NCI-H774 (cell line): ENCODE results near the gene PPP2R5B.
"Not testable (repeated sequence)": the region's sequence is repeated elsewhere in the genome, so short reads cannot be mapped to it uniquely, and the experiment has no call there.

ENCODE experiments used
- DNase-seq: peaks from one replicate; lab custom pipeline; 2025; lab: John Stamatoyannopoulos, UW

Gene PPP2R5B

DNA sequence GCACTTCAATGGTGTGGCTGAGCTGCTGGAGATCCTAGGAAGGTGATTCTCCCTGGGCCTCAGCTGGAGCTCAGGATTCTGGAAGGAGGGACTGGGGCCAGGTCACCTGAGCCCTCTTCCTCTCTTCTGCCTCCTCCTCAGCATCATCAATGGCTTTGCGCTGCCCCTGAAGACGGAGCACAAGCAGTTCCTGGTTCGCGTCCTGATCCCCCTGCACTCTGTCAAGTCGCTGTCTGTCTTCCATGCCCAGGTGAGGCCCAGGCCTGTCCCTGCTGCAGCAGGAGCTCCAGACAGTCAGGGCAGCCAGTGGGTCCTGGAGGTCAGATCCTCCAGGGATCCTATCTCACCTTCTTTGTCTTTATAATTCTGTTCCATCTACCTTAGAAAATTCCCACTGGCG, 5.9 kb downstream of the PPP2R5B start:
- DNase-seq, result no peak

DNA sequence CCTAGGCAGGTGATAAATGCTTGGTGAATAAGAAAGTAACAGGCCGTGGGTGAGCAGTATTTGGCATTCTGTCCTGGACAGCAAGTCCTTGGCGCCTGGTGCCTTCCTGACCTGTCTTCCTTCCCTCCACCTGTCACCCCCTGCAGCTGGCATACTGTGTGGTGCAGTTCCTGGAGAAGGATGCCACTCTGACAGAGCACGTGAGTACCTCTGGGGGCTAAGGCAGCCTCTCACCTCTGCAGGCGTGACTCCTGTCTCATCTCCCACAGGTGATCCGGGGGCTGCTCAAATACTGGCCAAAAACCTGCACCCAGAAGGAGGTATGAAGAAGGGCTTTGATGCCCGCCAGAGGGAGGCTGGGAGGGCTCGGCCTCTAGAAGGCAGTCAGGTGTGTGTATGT, 6.8 kb downstream of the PPP2R5B start:
- DNase-seq, result no peak

DNA sequence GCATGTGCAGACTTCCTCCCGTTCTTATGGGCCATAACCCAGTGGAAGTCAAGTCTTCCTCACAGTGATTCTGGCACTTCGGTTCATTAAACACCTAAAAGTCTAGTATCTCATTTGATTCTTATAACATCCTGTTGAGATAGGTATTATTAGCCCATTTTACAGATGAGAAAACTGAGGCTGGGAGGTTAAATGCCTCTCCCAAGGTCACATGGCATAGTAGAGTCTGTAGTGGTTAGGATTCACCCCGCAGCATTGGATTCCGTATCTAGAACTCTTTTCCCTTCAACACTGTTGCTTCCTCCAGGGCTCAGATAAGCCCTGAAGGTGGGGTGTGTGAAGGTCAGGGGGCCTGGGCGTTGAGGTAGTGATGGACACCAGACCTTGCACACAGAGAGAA, 7.8 kb downstream of the PPP2R5B start:
- DNase-seq, result no peak

DNA sequence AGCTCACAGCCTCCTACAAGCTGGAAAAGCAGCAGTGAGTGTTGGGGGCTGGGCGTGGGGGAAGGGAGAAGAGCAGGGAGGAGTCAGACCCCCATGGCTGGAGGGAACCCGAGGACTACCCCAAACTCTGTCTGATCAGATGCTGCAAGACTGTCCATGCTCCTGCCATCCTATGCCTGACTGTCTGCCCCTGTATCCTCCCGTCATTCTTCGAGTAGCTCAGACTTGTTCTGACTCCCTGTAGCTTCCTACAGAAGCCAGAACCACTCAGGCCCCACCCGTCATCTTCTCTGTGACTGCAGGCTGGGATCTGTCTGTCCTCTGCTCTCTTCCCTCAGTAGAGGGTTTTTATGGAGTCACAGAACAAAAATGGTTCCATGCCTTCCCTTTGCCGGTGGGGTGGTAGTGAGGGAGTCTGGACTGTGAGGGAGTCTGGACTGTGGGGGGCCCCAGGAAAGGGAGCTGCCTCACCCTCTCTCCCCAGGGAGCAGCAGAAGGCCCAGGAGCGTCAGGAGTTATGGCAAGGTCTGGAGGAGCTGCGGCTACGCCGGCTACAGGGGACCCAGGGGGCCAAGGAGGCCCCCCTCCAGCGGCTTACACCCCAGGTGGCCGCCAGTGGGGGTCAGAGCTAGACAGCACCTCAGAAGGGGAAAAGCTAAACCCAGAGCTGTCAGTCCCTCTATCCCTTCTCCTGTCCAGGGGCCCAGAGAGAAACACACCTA, 8.9 kb downstream of the PPP2R5B start:
- DNase-seq, result no peak

DNA sequence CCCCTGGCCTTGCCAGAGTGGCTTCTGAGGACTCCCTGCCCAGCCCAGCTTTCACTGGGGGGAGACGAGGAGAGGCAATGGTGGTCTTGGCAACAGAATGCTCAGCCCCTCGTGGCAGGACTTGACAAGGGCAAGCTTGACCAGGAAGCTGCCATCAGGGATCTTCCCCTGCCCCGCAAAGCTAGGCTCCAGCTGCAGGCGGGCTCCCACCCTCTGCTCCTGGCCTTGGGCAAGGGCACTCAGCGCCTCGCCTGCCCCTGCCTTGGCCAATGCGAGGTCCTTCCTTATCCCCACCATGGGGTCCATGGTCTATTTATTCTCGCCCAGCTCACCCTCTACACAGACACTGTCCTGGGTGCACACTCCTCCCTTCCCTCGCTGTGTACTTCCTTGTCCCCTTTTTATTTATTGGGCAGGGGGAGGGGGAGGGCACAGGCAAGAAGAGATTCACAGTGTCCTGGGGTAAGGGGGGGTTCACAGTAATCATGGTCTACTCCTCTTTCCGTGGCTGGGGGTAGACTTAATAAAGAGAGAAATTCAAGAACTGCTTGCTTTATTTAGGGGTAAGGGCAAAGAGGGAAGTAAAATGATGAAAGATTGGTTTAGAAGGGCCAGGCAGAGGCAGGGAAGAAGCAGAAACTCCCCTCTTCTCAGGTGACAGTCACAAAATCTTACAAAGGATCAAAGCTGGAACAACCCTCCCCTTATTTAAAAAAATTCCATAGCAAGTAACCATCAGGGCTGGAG, 9.6 kb downstream of the PPP2R5B start:
- no peak for DNase-seq

DNA sequence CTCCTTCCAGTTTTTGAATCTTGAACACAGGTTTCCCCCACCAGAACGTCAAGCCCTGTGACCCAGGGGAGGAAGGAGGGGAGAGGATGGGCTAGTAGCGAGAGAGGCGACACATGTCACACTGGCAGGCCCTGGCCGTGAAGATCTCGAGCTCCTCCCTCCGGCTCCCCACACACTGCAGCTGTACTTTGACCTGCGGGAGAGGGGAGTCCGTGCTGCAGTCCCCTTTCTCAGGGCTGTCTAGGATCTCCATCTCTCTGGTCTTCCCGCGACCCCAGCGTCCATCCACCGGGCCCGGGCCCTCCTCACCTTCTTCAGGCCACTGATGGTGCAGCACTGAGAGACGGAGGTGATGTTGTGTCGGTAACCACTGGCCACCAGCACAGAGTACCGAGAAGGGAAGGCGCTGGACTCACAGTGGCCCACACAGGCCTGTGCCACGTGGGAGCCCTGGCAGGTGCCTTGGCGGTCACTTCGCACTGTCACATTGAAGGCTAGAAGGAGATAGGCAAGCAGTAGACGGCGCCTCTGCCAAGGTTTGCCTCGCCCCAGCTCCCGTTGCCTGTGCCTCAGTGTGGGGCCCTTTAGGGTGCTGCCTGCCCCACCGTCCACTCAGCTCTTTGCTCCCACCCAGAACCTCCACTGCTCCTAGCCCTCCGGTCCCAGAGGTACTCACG, 10.3 kb downstream of the PPP2R5B start:
- DNase-seq, result no peak

DNA sequence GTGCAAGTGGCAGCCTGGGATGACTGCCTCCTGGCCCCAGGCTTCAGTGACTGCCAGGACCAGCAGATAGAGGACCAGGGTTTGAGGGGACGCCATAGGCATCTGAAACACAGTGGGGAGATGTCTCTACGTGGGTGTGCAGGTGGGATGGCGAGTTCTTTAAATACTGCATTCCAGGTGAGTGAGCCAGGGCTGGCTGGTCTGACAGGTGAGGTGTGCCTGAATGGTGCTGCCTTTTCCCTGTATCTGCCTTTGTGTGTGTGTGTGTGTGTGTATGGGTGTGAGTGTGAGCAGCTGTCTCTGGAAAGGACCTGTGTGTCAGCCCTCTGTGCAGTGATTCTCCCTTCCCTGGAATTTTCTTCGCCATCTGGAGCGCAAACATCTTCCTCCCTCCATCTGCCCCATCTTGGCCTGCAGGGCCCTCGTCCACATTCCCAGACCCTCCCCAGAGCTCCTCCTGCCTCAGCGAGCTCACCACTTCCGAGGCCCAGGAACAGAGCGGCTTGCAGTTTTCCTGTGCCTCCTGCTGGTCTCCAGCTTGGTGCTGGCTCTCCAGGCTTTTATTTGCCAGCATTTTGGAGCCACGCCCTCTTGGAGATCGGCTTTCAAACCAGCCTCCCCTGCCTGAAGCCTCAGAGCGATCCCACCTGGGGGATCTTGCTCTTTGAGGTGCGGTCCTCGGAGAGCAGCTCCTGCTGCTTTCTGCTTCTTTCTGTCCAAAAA, 11.0 kb downstream of the PPP2R5B start, which contains the start of gene GPHA2:
GPHA2 (minus strand) TSS at position 535 of the 723 bp plus-strand sequence; CDS start at position 102, 433 bp downstream.
- no peak for DNase-seq

DNA sequence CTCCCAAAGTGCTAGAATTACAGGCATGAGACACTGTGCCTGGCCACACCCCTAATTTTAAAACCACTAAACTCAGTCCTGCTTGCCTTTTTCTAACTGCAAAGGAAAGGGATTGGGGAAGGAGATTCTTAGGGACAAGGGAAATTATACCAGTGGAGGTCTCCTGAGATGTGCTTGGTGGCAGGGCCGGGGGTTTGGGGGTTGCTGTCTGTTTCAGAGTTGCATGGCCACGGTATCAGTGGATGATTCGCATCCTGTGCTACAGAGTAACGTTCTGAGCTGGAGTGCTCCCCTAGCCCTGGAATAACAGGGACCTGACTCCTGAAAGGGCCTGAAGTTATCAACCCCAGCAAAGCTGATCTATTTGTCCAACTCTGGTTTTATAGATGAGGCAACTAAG, 12.1 kb downstream of the PPP2R5B start:
- no peak for DNase-seq

DNA sequence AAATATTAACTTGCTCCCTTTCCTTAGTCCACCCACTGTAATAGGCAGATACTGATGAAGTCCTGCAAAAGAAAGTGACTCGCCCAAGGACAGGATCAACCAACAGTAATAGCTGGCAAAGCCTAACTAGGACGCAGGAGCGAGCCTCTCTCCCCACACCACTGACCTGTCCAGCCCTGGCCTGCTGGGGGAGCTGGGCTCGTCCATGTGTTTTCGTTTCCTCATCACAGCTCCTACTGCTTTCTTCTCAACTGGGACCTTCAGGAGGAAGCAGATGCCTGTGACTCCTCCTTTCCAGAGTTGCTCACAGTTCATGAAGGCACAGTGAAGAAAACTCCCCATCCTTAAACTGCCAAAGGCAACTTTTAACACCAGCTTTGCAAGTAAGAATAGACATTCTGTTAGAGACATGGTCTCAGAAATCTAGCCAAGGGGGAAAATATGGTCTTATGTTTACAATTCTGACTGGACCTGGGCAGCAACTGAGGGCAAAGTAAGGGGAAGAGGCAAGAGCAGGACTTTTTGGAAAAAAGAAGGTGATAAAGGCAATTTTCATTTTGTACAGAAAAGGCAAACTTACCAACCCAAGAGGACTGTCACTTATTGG, 22.8 kb downstream of the PPP2R5B start:
- no peak for DNase-seq

DNA sequence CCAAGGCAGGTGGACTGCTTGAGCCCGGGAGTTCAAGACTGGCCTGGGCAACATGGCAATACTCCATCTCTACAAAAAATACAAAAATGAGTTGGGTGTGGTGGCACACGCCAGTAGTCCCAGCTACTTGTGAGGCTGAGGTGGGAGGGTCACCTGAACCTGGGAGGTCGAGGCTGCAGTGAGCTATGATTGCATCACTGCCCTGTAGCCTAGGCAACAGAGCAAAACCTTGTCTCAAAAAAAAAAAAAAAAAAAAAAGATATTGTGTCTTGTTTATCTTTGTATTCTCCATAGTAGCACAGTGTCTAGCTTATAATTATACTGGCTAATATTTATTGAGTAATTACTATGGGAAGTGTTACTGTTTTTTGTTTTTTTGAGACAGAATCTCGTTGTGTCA, 27.0 kb downstream of the PPP2R5B start:
- DNase-seq, result no peak

DNA sequence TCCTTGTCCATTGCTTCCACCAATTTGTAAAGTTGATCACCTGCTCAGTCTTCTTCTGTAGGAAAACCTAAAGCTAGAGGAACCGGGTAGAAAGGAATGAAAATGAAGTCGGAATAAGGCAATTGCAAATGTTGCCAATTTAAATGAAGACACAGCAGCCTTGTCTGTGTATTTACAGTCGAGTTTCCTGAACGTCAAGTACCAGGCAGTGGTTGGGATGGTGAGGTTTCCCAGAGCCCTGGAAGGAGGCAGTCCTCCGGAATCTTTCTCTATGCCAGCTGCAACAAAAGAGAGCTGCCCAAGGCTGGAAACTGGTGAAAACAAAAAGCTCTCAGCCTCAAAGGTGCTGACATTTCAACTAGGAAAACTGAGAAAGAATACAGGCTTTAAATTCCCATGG, 29.7 kb downstream of the PPP2R5B start:
- DNase-seq, result no peak

DNA sequence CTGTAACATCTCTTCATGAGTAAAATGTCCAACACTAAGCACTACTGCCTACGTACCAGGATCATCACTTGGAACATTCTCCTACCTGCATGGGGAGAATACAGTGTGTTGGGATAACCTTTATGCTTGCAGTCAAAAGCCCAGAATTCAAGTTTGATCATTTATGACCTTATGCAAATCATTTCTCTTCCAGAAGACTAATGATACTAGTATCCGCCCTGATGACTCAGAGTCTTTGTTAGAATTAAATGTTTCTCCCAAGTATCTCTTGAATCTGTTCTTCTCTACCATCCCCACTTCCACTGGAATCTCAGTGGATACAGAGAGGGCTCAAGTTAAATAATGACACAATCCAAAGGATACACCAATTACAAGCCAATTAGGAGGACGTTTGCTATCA, 35.0 kb downstream of the PPP2R5B start:
- DNase-seq, result no peak

DNA sequence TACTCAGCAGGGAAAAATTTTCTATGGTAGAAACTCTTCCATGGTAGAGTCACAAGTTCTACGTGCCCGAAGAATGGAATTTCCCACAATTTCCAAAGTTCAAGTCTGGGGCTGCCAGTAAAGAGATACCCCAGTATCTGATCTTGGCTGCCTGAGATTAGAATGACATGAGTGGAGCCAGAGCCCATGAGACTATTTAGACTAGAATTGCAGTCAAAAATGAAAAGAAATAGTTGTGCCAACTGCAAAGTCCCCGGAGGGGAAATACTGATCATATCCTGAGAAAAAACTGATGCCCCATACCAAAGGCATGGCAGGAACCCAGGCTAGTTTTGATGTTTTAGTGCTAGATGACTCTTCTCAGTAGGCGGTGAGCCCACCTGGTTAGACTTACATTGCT, 36.2 kb downstream of the PPP2R5B start:
- no peak for DNase-seq

DNA sequence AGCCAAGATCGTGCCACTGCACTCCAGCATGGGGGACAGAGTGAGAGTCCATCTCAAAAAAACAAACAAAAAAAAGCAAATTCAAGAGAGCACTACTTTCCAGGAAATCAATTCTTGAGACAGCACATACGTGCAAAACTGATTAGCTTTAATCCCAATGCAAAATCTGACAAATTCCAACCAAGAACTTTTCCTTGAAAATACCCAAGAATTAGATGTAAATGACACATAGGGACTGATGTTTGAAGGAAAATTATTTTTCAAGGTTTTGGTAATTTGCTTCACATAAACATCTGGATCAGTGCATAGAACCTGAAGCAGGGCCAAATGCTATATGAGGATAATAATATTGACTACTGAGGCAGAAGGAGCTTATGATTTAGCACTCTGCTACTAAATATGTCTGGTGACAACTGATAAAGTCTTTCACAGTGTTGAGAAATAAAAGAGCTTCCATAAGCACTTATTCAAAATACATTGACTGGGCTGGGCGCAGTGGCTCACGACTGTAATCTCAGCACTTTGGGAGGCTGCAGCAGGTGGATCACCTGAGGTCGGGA, 38.7 kb downstream of the PPP2R5B start:
- no peak for DNase-seq

DNA sequence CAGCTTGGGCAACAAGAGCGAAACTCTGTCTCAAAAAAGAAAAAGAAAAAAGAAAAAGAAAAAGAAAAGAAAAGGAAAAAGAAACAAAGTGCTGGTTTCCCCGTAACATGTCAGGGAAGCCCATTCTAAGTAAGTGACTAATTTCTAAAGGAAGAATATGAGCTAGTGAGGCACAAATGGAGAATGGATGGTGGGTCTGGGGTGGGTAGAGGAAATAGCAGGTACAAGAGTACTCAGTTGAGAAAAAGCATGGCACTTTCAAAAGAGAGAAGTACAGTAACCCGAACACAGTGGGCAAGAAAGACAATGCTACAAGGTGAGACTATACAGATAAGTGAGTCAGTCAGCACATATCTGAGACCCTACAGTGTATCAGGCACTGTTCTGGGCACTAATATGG, 42.9 kb downstream of the PPP2R5B start:
- DNase-seq, result no peak

DNA sequence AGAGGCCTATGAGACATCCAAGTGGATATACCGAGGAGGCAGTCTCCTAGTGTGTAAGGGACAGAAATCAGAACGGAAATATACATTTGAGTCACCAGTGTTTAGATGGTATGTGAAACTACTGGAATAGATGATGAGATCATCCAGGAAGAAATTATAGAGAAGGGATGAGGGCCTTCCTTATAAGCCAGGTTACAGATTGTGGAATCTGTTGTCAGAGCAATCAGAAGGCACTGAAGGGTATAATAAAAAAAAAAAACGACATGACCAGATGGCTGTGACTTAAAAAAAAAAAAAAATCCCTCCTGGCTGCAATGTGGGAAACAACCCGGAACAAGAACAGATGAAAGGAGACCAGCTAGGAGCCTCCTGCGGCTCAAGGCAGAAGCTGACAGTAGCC, 44.7 kb downstream of the PPP2R5B start:
- no peak for DNase-seq

DNA sequence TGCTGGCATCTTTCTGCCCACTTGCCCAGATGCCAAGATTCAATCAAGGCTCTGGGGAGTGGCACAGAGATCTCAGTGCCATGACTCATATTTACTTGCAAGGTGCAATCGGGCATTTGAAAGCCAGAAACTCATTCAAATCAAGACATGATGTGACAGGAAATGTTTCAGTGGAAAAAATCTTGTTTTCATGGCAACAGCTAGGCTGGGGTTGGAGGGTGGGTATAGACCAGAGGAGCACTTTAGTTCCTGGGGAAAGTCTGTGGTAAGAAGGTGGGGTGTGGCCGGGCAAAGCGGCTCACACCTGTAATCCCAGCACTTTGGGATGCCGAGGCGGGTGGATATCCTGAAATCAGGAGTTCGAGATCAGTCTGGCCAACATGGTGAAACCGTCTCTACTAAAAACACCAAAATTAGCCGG, 46.3 kb downstream of the PPP2R5B start:
- no peak for DNase-seq

DNA sequence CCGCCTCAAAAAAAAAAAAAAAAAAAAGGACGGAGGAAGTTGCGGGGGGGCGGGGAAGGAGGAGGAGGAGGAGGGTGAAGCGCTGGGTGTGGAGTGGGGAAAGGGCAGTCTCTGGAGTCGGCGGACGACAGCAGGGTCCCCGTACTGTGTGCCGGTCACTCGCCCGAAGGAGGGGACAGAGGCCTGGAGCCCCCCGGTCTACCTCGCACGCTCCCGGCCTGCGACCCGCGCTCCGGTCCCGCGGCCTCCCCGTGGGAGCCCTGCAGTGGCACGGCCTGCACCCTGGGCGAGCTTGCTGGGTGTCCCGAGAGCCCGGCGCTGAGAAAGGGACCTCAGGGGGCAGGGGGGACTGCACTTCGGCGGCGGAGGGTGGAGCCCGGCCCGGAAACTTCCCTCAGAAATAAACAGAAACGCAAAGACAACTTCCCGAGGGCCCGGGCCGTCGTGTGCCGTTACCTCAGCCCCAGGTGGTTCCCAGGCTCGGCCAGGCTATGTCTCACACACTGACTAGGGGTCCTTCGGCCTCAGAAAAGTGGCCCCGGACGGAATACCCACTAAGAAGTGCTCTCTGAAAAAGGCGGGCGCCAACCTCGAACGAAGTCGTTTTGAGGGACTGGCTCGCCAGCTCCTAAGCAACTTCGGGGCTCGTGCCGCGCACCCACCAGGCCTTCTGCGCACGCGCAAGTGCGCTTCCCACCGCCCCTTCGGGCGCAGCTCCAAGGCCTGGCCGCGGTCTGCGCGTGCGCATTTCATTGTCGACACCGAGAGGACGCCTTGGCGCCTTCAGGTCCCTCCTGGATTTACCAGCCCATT, 47.1 kb downstream of the PPP2R5B start, which contains the start of gene MAJIN:
MAJIN (minus strand) TSS at position 688 of the 813 bp plus-strand sequence. CDS start 12,703 bp downstream, outside the sequence.
- DNase-seq, result no peak

DNA sequence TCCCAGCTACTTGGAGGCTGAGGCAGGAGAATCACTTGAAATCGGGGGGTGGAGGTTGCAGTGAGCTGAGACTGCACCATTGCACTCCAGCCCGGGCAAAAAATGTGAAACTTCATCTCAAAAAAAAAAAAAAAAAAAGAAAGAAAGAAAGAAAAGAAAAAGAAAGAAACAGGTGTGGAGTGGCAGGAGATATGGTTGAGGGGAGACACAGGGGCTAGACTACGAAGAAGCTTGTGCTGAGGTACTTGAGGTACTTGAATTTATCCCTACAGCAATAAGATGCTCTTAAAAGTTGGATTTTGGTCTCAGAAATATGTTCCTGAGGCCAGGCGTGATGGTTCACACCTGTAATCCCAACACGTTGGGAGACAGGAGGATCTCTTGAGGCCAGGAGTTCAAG, 49.6 kb downstream of the PPP2R5B start:
- no peak for DNase-seq

DNA sequence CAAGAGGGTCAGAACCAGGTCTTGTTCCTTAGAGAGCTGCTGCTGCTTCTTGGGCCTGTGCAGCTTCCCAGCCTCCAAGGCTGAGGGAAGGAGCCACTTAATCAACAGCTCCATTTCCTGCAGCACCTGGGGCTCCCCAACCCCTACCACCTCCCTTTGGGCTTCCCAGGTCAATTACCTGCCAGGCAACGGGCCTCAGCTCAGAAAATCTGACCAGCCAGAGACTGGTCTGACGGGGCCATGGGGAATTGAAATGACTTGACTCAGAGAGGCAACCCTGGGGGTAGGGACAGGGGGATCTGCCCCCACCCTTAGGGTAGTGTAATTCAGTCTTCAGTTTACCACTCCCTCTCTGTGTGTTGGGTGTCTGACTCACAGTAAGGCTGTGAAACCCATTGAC, 52.2 kb downstream of the PPP2R5B start:
- DNase-seq, result no peak

DNA sequence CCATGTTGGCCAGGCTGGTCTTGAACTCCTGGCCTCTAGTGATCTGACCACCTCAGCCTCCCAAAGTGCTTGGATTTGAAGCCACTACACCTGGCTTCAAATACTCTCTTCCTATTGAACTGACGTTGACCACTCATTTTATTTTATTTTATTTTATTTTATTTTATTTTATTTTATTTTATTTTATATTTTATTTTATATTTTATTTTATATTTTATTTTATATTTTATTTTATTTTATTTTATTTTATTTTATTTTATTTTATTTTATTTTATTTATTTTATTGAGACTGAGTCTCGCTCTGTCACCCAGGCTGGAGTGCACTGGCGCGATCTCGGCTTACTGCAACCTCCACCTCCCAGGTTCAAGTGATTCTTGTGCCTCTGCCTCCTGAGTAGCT, 58.9 kb downstream of the PPP2R5B start:
- not testable (repeated sequence) for DNase-seq
